Measurements from ENCODE around the gene ARR3. TPM values are rescaled to one million over a fixed set of nuclear protein-coding genes. Genes with fewer than 3 reads are reported as not detected.
"Not testable (repeated sequence)": the region's sequence is repeated elsewhere in the genome, so short reads cannot be mapped to it uniquely, and the experiment has no call there.

The ARR3 gene
- total RNA-seq: not detected

DNA sequence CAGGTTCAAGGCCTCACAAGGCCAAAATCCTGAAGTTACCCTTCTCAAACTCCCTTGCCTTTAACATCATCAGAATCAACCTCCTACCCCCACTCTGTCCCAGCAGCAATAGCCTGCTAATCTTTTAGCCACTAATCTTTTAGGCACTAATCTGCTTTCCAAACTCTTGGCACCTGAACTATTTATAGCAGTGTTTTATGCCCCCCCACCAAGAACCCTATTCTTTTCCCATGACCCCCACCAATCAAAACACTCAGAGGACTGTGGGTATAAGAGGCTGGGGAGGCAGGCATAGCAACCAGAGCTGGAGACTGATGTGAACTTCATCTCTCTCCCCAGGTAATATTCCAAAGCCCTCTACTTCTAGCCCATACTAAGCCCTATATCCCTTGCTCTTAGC, at the start of gene ARR3:
TSS of gene ARR3 (plus strand) at position 301 of the 400 bp plus-strand sequence. CDS start 1,052 bp downstream, outside the sequence.
- DNase-seq (ENCODE audit: low spot score) (no peak), ATAC-seq (no peak)
- Mint-ChIP-seq H3K9me3 (no peaks in the 10 kb centered on the region), H3K4me3 (no peak within 1 kb of the TSS), H3K27me3 (peaks cover 0 to 19% of the 10 kb centered on the region in 2 donors), H3K27ac (no peak within 1 kb of the TSS), H3K36me3 (no peaks in the 10 kb centered on the region), H3K4me1 (ENCODE audit: low read depth in 2 of 2) (no peaks in the 10 kb centered on the region)

DNA sequence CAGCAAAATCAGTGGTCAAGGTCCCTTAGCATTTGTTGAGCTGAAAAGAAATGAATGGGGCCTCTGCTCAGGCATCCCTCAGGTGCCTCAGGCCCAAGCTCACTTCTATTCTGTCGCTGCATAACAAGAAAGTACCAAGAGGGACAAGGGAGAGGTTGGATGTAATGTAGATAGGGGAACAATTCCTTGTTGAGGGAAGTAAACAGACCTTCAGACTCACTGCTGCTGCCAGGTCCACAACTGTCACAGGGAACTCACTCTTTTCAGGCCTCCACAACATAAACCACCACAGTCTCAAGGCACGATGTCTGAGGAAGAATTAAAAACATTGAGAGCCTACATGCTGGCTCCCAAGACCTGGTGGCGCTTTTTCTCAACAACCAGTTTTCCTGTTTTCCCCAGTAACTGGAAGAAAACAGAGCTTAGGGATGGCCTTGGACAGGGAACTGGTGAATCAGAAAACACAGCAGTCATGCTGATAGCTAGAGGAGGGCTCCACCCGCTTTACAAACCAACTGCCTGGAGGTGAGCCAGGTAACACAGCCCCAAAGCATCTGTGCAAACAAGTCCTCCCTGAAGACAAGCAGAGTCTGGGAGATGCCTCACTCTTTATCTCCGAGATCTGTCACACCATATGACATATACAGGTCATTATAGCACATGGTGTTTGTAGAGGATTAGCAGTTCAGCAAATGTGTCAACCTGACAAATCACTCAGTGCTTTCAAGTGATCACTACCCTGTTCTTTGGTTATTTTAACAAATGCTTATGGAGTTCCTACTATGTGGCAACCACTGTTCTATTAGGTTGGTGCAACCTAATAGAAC, 48.0 kb upstream of the ARR3 start:
- ATAC-seq (peak in 1 of 2 donors; percentile 11), DNase-seq (ENCODE audit: low spot score) (no peak)
- H3K9me3 Mint-ChIP-seq: no peaks in the 10 kb centered on the region
- H3K27me3 Mint-ChIP-seq: peaks cover 0 to 3% of the 10 kb centered on the region in 2 donors
- no peak overlapping the region for H3K4me3 Mint-ChIP-seq
- H3K4me1 Mint-ChIP-seq (ENCODE audit: low read depth in 2 of 2): no peaks in the 10 kb centered on the region
- no peak overlapping the region for H3K27ac Mint-ChIP-seq
- H3K36me3 Mint-ChIP-seq: no peaks in the 10 kb centered on the region

DNA sequence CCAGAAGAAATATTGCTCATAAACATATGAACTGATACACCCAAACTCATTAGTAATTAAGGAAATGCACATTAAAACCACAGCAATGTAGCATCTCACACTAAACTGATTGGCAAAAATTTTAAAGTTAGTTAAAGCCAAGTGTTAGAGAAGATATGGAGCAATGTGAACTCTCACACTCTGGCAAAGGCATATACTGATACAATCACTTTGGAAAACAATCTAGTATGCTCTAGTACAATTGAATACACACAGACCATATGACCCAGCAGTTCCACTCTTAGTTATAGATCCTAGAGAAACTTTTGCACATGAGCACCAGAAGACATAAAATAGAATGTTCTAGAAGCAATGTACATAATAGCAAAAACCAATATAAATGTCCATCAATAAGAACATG, 42.1 kb upstream of the ARR3 start:
- Mint-ChIP-seq H3K27ac (no peak overlapping the region), H3K27me3 (peaks cover 0 to 7% of the 10 kb centered on the region in 2 donors), H3K4me1 (ENCODE audit: low read depth in 2 of 2) (no peaks in the 10 kb centered on the region), H3K4me3 (no peak overlapping the region), H3K36me3 (no peaks in the 10 kb centered on the region), H3K9me3 (no peaks in the 10 kb centered on the region)
- no peak for DNase-seq (ENCODE audit: low spot score)
- no peak for ATAC-seq

DNA sequence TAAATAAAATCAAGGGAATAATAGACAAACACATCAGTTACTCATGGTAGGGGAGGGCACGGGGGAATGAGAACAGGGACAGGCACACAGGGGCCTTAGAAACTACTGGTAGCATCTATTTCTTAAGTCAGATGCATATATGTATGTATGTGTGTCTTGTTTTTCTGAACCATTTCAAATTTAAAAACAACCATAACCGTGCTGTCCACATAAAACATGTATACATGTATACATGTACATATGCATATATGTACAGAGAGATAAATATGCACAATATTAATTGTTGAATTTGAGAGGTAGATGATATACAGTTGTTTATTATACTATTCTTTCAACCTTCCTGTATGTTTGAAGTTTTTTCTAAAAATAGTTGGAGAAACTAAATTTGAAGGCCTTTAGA, 41.4 kb upstream of the ARR3 start:
- Mint-ChIP-seq H3K27ac (no peak overlapping the region), H3K4me3 (no peak overlapping the region), H3K9me3 (no peaks in the 10 kb centered on the region), H3K4me1 (ENCODE audit: low read depth in 2 of 2) (peaks cover 0 to 5% of the 10 kb centered on the region in 2 donors), H3K36me3 (no peaks in the 10 kb centered on the region), H3K27me3 (peaks cover 0 to 5% of the 10 kb centered on the region in 2 donors)
- DNase-seq (ENCODE audit: low spot score): no peak
- no peak for ATAC-seq

GRCh38 chrX:70231666-70232065, 36.5 kb upstream of the ARR3 start:
- ATAC-seq: no peak
- H3K4me3 Mint-ChIP-seq: no peak overlapping the region
- no peaks in the 10 kb centered on the region for H3K36me3 Mint-ChIP-seq
- peaks cover 6 to 13% of the 10 kb centered on the region in 2 donors for H3K27me3 Mint-ChIP-seq
- H3K4me1 Mint-ChIP-seq (ENCODE audit: low read depth in 2 of 2): peaks cover 0 to 11% of the 10 kb centered on the region in 2 donors
- DNase-seq (ENCODE audit: low spot score): no peak
- no peak overlapping the region for H3K27ac Mint-ChIP-seq
- no peaks in the 10 kb centered on the region for H3K9me3 Mint-ChIP-seq

GRCh38 chrX:70234355-70234754, 33.8 kb upstream of the ARR3 start, which contains the start of gene AWAT1:
TSS of gene AWAT1 (plus strand) at chrX:70234655. CDS start at chrX:70234696, 41 bp downstream.
- no peak within 1 kb of the TSS for H3K4me3 Mint-ChIP-seq
- no peaks in the 10 kb centered on the region for H3K36me3 Mint-ChIP-seq
- no peaks in the 10 kb centered on the region for H3K9me3 Mint-ChIP-seq
- no peak for DNase-seq (ENCODE audit: low spot score)
- H3K4me1 Mint-ChIP-seq (ENCODE audit: low read depth in 2 of 2): peaks cover 0 to 11% of the 10 kb centered on the region in 2 donors
- no peak within 1 kb of the TSS for H3K27ac Mint-ChIP-seq
- ATAC-seq: no peak
- peaks cover 6 to 17% of the 10 kb centered on the region in 2 donors for H3K27me3 Mint-ChIP-seq

- no peak overlapping the region for H3K27ac Mint-ChIP-seq
- H3K36me3 Mint-ChIP-seq: no peaks in the 10 kb centered on the region
- H3K27me3 Mint-ChIP-seq: peaks cover 0 to 16% of the 10 kb centered on the region in 2 donors
- no peak for ATAC-seq
- no peak for DNase-seq (ENCODE audit: low spot score)
- no peak overlapping the region for H3K4me3 Mint-ChIP-seq
- H3K4me1 Mint-ChIP-seq (ENCODE audit: low read depth in 2 of 2): no peaks in the 10 kb centered on the region
- H3K9me3 Mint-ChIP-seq: no peaks in the 10 kb centered on the region
Measured at GRCh38 chrX:70240751-70241150, 27.4 kb upstream of the ARR3 start.

GRCh38 chrX:70241501-70241900, 26.6 kb upstream of the ARR3 start:
- no peak overlapping the region for H3K27ac Mint-ChIP-seq

GRCh38 chrX:70243601-70244000, 24.5 kb upstream of the ARR3 start:
- not testable (repeated sequence) for H3K9me3 Mint-ChIP-seq; DNase-seq (ENCODE audit: low spot score); ATAC-seq; H3K36me3 Mint-ChIP-seq; H3K4me3 Mint-ChIP-seq; H3K4me1 Mint-ChIP-seq (ENCODE audit: low read depth in 2 of 2); H3K27ac Mint-ChIP-seq
- peaks cover 0 to 10% of the 10 kb centered on the region in 2 donors for H3K27me3 Mint-ChIP-seq

More at GRCh38 chrX:70241501-70241900, 26.6 kb upstream of the ARR3 start:
- no peak for ATAC-seq
- H3K27me3 Mint-ChIP-seq: peaks cover 0 to 16% of the 10 kb centered on the region in 2 donors
- DNase-seq (ENCODE audit: low spot score): no peak
- H3K9me3 Mint-ChIP-seq: no peaks in the 10 kb centered on the region
- H3K4me1 Mint-ChIP-seq (ENCODE audit: low read depth in 2 of 2): no peaks in the 10 kb centered on the region
- no peaks in the 10 kb centered on the region for H3K36me3 Mint-ChIP-seq
- no peak overlapping the region for H3K4me3 Mint-ChIP-seq

DNA sequence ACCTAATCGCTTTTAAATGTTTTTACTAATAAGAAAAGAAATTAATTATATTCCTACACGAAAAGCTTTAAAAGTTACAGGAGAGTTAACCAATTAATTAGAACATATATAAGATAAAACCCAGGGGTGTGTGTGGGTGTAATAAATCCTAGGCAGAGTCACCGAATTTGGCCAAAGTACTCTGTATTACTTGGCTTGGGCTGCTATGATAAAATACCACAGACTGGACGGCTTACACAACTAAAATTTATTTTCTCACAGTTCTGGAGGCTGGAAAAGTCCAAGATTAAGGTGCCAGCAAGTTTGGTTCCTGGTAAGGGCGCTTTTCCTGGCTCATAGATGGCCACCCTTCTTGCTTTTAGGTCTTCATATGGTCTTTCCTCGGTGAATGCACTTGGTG, 23.3 kb upstream of the ARR3 start:
- H3K27me3 Mint-ChIP-seq: peaks cover 0 to 10% of the 10 kb centered on the region in 2 donors
- no peak overlapping the region for H3K4me3 Mint-ChIP-seq
- H3K9me3 Mint-ChIP-seq: no peaks in the 10 kb centered on the region
- no peaks in the 10 kb centered on the region for H3K4me1 Mint-ChIP-seq (ENCODE audit: low read depth in 2 of 2)
- ATAC-seq (no peak), DNase-seq (ENCODE audit: low spot score) (no peak)
- no peaks in the 10 kb centered on the region for H3K36me3 Mint-ChIP-seq
- no peak overlapping the region for H3K27ac Mint-ChIP-seq

- Mint-ChIP-seq H3K27ac (no peak overlapping the region), H3K4me1 (ENCODE audit: low read depth in 2 of 2) (no peaks in the 10 kb centered on the region), H3K9me3 (no peaks in the 10 kb centered on the region), H3K27me3 (peaks cover 0 to 5% of the 10 kb centered on the region in 2 donors), H3K4me3 (no peak overlapping the region), H3K36me3 (no peaks in the 10 kb centered on the region)
- DNase-seq (ENCODE audit: low spot score) (no peak), ATAC-seq (no peak)
Measured at GRCh38 chrX:70247252-70247651, 20.9 kb upstream of the ARR3 start.

- Mint-ChIP-seq H3K9me3 (no peaks in the 10 kb centered on the region), H3K4me3 (no peak overlapping the region), H3K27ac (no peak overlapping the region), H3K4me1 (ENCODE audit: low read depth in 2 of 2) (no peaks in the 10 kb centered on the region), H3K36me3 (no peaks in the 10 kb centered on the region), H3K27me3 (peaks cover 0 to 7% of the 10 kb centered on the region in 2 donors)
- ATAC-seq (no peak), DNase-seq (ENCODE audit: low spot score) (no peak)
Measured at GRCh38 chrX:70252491-70252890, 15.6 kb upstream of the ARR3 start.

- peaks cover 0 to 7% of the 10 kb centered on the region in 2 donors for H3K27me3 Mint-ChIP-seq
- ATAC-seq (no peak), DNase-seq (ENCODE audit: low spot score) (no peak)
- no peak overlapping the region for H3K27ac Mint-ChIP-seq
- H3K4me3 Mint-ChIP-seq: no peak overlapping the region
- no peaks in the 10 kb centered on the region for H3K9me3 Mint-ChIP-seq
- no peaks in the 10 kb centered on the region for H3K36me3 Mint-ChIP-seq
- no peaks in the 10 kb centered on the region for H3K4me1 Mint-ChIP-seq (ENCODE audit: low read depth in 2 of 2)
Measured at GRCh38 chrX:70253377-70254062, 14.6 kb upstream of the ARR3 start.

DNA sequence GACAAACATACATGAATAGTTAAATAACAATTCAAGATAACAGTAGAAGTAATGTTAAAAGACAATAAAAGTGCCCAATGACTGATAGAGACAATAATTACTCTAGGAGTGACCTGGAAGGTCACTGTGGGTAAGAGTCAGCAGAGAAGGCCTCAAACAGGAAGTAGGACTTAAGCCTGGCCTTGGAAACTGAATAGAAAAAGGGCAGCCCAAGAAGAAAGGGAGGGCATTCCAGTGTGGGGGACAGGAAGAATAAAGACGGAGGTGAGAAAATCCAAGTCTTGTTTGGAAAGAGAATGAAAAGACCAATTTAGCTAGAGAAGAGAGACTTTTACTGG, 14.1 kb upstream of the ARR3 start:
- ATAC-seq (no peak), DNase-seq (ENCODE audit: low spot score) (no peak)
- Mint-ChIP-seq H3K27ac (no peak overlapping the region), H3K36me3 (no peaks in the 10 kb centered on the region), H3K27me3 (peaks cover 0 to 7% of the 10 kb centered on the region in 2 donors), H3K9me3 (no peaks in the 10 kb centered on the region), H3K4me1 (ENCODE audit: low read depth in 2 of 2) (no peaks in the 10 kb centered on the region), H3K4me3 (no peak overlapping the region)

All from natural killer cell treated with Interleukin-12 subunit alpha and Interleukin-12 subunit beta and Interleukin-15 and Interleukin-18, amount 100 ng/mL, for 72 hours (primary cell).